ENCODE measurements around the gene NFYA. TPM values are rescaled to one million over a fixed set of nuclear protein-coding genes. Genes with fewer than 3 reads are reported as not detected.

The NFYA gene
- total RNA-seq, 2 experiments from 2014 or later = 23.5 to 47.9 TPM

Other genes starting within 250 kb of the NFYA start
- 0.62 and 0.85 TPM in 2 replicates for gene UNC5CL, start 33.8 kb upstream of the NFYA start, total RNA-seq (2014; rRNA removed; shearing (Covaris generic))
- 0.49 and 0.63 TPM in 2 replicates for gene UNC5CL, start 33.8 kb upstream of the NFYA start, total RNA-seq (2022)
- not detected in 2 replicates for gene TSPO2, start 30.5 kb upstream of the NFYA start, total RNA-seq (2014; rRNA removed; shearing (Covaris generic))
- not detected in 2 replicates for gene TSPO2, start 30.5 kb upstream of the NFYA start, total RNA-seq (2022)
- gene APOBEC2, start 19.8 kb upstream of the NFYA start, total RNA-seq (2014; rRNA removed; shearing (Covaris generic)) = not detected in 2 replicates
- gene APOBEC2, start 19.8 kb upstream of the NFYA start, total RNA-seq (2022) = not detected in 2 replicates
- gene OARD1, start 618 bp upstream of the NFYA start, total RNA-seq (2014; rRNA removed; shearing (Covaris generic)) = 19.5 and 21.0 TPM in 2 replicates
- gene OARD1, start 618 bp upstream of the NFYA start, total RNA-seq (2022) = 41.6 and 47.9 TPM in 2 replicates
- not detected in 2 replicates for gene TREML1, start 81.4 kb downstream of the NFYA start, total RNA-seq (2014; rRNA removed; shearing (Covaris generic))
- not detected in 2 replicates for gene TREML1, start 81.4 kb downstream of the NFYA start, total RNA-seq (2022)
- gene TREM2, start 90.1 kb downstream of the NFYA start, total RNA-seq (2014; rRNA removed; shearing (Covaris generic)) = not detected in 2 replicates
- not detected in 2 replicates for gene TREM2, start 90.1 kb downstream of the NFYA start, total RNA-seq (2022)
- 5.5 and 6.2 TPM in 2 replicates for gene TREML2, start 128.2 kb downstream of the NFYA start, total RNA-seq (2014; rRNA removed; shearing (Covaris generic))
- 15.1 and 17.4 TPM in 2 replicates for gene TREML2, start 128.2 kb downstream of the NFYA start, total RNA-seq (2022)
- gene TREML4, start 155.4 kb downstream of the NFYA start, total RNA-seq (2014; rRNA removed; shearing (Covaris generic)) = not detected in 2 replicates
- not detected in 2 replicates for gene TREML4, start 155.4 kb downstream of the NFYA start, total RNA-seq (2022)
- gene TREM1, start 213.7 kb downstream of the NFYA start, total RNA-seq (2014; rRNA removed; shearing (Covaris generic)) = 0.19 TPM in 1 of 2 replicates, not detected in the other
- gene TREM1, start 213.7 kb downstream of the NFYA start, total RNA-seq (2022) = 0.51 and 0.55 TPM in 2 replicates

All from OCI-LY7 (cell line).